Kidney (tissue), 14 donors: ENCODE results near the gene HLA-G. TPM values are rescaled to one million over a fixed set of nuclear protein-coding genes. Genes with fewer than 3 reads are reported as not detected.

Experiments
- DNase-seq, 5 donors: peaks; one replicate each; pipeline ENCODE4 v3.0.0-alpha.2; 2013 to 2020
- FAIRE-seq: peaks from 2 replicates; lab custom pipeline; 2012; peaks lifted over from hg19 to GRCh38; lab: Jason Lieb, UNC
- H3K27ac ChIP-seq, 2 donors: one replicate each; pipeline ENCODE4 v1.7.0; 2013; ENCODE audit warnings: low read depth in 2 of 2, low read length in 2 of 2, inconsistent platforms in 1 of 2
- H3K27me3 ChIP-seq: one replicate; pipeline ENCODE4 v1.7.1; 2013; ENCODE audit warnings: low read length, inconsistent platforms; ENCODE audit not compliant: control insufficient read depth, insufficient read depth
- H3K36me3 ChIP-seq, 3 donors: one replicate each; pipeline versions ENCODE4 v1.7.0 to v1.7.1; 2013; ENCODE audit warnings: low read length in 3 of 3, control low read depth in 1 of 3, inconsistent platforms in 1 of 3; ENCODE audit not compliant: insufficient read depth in 3 of 3, control insufficient read depth in 2 of 3
- H3K4me1 ChIP-seq, 3 donors: one replicate each; pipeline versions ENCODE4 v1.7.0 to v1.7.1; 2013; ENCODE audit warnings: low read length in 3 of 3, inconsistent platforms in 1 of 3, low read depth in 1 of 3; ENCODE audit not compliant: control insufficient read depth in 2 of 3, insufficient read depth in 2 of 3
- H3K4me3 ChIP-seq, 3 donors: one replicate each; pipeline versions ENCODE4 v1.7.0 to v1.8.1; 2013; ENCODE audit warnings: low read length in 3 of 3, control low read depth in 1 of 3, inconsistent platforms in 1 of 3
- H3K9ac ChIP-seq, 3 donors: one replicate each; pipeline versions ENCODE4 v1.7.0 to v1.7.1; 2013; ENCODE audit warnings: low read length in 3 of 3, control low read depth in 1 of 3, inconsistent platforms in 1 of 3
- H3K9me3 ChIP-seq, 3 donors: one replicate each; pipeline versions ENCODE4 v1.7.0 to v1.7.1; 2013; ENCODE audit warnings: low read length in 3 of 3, control low read depth in 1 of 3, inconsistent platforms in 1 of 3; ENCODE audit not compliant: control insufficient read depth in 2 of 3, insufficient read depth in 1 of 3
- CTCF ChIP-seq: IDR thresholded peaks from 3 replicates; pipeline ENCODE4 v1.5.1; 2012; ENCODE audit warnings: mild to moderate bottlenecking, moderate library complexity, borderline replicate concordance; ENCODE audit not compliant: insufficient read depth; ENCODE audit errors: extremely low read depth
- intact Hi-C: fragments of 100-400 bp; cut with DNase I; formaldehyde crosslinking; loops from one replicate; pipeline ENCODE4 v1.11.1; 2022
- polyA plus RNA-seq: library from polyadenylated mRNA; stranded (reverse); fragments of 350-450 nt; fragmentation: Illumina TruSeq; extraction: RNeasy Lipid Tissue Mini Kit (QIAGEN cat#74804); gene quantifications from one replicate; pipeline ENCODE4 v1.2.3, GENCODE V29; 2014; ENCODE audit warnings: low read depth, low replicate concordance; ENCODE audit not compliant: insufficient read depth
- total RNA-seq: library from RNA; stranded (reverse); fragmentation: NEBNext Ultra II Directional; extraction: Animal tissue kit (Norgen Biotek cat#: 25700); gene quantifications from one replicate; pipeline ENCODE4 v1.2.1, GENCODE V29; 2021
- donor health status: control.
- donor health status: control.
- donor health status: control.
- donor health status: control.
- donor health status: control.
- donor health status: DM: yes; HTN: yes; CAD: no.
- donor health status: Normal renal cell carcinoma (clear cell type).

HLA-G gene
- total and polyA plus RNA-seq, 2 donors from 2014 or later: 0.35 to 0.37 TPM

- FAIRE-seq (no peak), DNase-seq (no peak)
- Histone ChIP-seq H3K4me1 (no peaks in the 10 kb centered on the region), H3K9ac (no peak overlapping the region), H3K27me3 (no peaks in the 10 kb centered on the region), H3K36me3 (no peaks in the 10 kb centered on the region), H3K4me3 (no peak overlapping the region), H3K9me3 (no peaks in the 10 kb centered on the region), H3K27ac (no peak overlapping the region)
- TF ChIP-seq CTCF: no peak
- intact Hi-C loops: no loop called here
These were observed 12.4 kb upstream of the HLA-G start for GRCh38 chr6:29815118-29815750.

- H3K4me3 ChIP-seq: no peak overlapping the region
- TF ChIP-seq CTCF: no peak
- intact Hi-C loops: no loop called here
- no peak overlapping the region for H3K9ac ChIP-seq
- H3K4me1 ChIP-seq: no peaks in the 10 kb centered on the region
- DNase-seq (no peak), FAIRE-seq (no peak)
- no peaks in the 10 kb centered on the region for H3K36me3 ChIP-seq
- H3K9me3 ChIP-seq: no peaks in the 10 kb centered on the region
- no peaks in the 10 kb centered on the region for H3K27me3 ChIP-seq
- no peak overlapping the region for H3K27ac ChIP-seq
These were observed 11.6 kb upstream of the HLA-G start for GRCh38 chr6:29816030-29816429.

DNA sequence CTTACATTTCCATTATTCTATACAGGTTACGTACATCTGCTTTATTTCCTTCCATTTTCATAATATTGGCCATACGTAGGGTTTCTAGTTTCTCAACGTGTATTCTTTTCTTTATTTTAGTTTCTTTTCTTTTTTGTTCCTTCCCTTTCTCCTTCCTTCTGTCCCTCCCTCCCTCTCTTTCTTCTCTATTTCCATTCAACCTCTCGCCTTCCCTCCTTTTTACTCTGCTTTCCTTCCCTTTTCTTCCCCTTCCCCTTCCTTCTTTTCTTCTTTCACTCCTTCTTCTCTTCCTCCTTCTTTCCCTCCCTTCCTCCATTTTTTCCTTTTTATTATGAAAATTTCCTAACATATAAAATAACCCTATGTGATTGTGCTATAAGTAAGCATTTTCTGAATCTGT, 8.7 kb upstream of the HLA-G start:
- no peak overlapping the region for H3K9ac ChIP-seq
- H3K27ac ChIP-seq: no peak overlapping the region
- intact Hi-C loops: no loop called here
- H3K36me3 ChIP-seq: no peaks in the 10 kb centered on the region
- no peak overlapping the region for H3K4me3 ChIP-seq
- no peaks in the 10 kb centered on the region for H3K27me3 ChIP-seq
- H3K9me3 ChIP-seq: no peaks in the 10 kb centered on the region
- DNase-seq: no peak
- TF ChIP-seq CTCF: no peak
- no peak for FAIRE-seq
- no peaks in the 10 kb centered on the region for H3K4me1 ChIP-seq

DNA sequence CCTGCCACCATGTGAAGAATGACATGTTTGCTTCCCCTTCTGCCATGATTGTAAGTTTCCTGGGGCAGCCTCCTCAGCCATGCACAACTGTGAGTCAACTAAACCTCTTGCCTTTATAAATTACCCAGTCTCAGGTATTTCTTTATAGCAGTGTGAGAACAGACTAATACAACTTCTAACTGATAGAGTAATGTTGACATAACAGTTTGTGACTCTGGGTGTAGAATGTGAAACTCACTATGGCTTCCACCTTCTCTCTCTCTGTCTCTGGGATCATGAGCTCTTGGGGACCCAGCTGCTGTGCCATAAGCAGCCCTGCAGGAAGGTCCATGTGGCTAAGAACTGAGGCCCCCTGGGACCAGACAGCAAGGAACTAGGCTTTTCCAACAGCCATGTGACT, 3.5 kb upstream of the HLA-G start:
- Histone ChIP-seq H3K4me3 (no peak overlapping the region), H3K9ac (no peak overlapping the region), H3K27me3 (peaks cover 21% of the 10 kb centered on the region), H3K4me1 (peaks cover 0 to 2% (median 0%) of the 10 kb centered on the region in 3 donors), H3K27ac (no peak overlapping the region), H3K9me3 (no peaks in the 10 kb centered on the region), H3K36me3 (no peaks in the 10 kb centered on the region)
- FAIRE-seq (no peak), DNase-seq (no peak)
- intact Hi-C loops: no loop called here
- TF ChIP-seq CTCF: no peak
